Tibial nerve (tissue), 4 donors: ENCODE measurements around the gene F5. TPM values are rescaled to one million over a fixed set of nuclear protein-coding genes. Genes with fewer than 3 reads are reported as not detected.

ENCODE experiments used
- DNase-seq, 2 donors: peaks; one replicate each; pipeline ENCODE4 v3.0.0-alpha.2; 2019; ENCODE audit warnings: low spot score in 2 of 2
- H3K27ac ChIP-seq, 4 donors: fragments of 200-600 bp; sonication (generic) in 3 of 4; one replicate each; pipeline ENCODE4 v1.5.1; 2017 to 2019; ENCODE audit warnings: mild to moderate bottlenecking in 1 of 4
- H3K27me3 ChIP-seq, 2 donors: fragments of 200-600 bp; sonication (generic) in 1 of 2; one replicate each; pipeline versions ENCODE4 v1.5.1 to v1.6.0; 2017 to 2019
- H3K36me3 ChIP-seq, 3 donors: fragments of 200-600 bp; sonication (generic); one replicate each; pipeline ENCODE4 v1.5.1; 2018 to 2019
- H3K4me1 ChIP-seq, 4 donors: fragments of 200-600 bp; sonication (generic) in 3 of 4; one replicate each; pipeline ENCODE4 v1.5.1; 2017 to 2019
- H3K4me3 ChIP-seq, 4 donors: fragments of 200-600 bp; sonication (generic) in 3 of 4; one replicate each; pipeline ENCODE4 v1.5.1; 2017 to 2019; ENCODE audit warnings: mild to moderate bottlenecking in 1 of 4, moderate library complexity in 1 of 4
- H3K9me3 ChIP-seq, 4 donors: fragments of 200-600 bp; sonication (generic) in 3 of 4; one replicate each; pipeline ENCODE4 v1.5.1; 2017 to 2019
- CTCF ChIP-seq, 5 experiments: fragments of 200-600 bp in 3 of 5; fragments of 450-650 bp in 2 of 5; sonication (generic) in 3 of 5; IDR thresholded peaks; one replicate each; pipeline ENCODE4 v1.5.1; 2016 to 2019; ENCODE audit warnings: antibody characterized with exemption in 5 of 5, mild to moderate bottlenecking in 3 of 5, moderate library complexity in 2 of 5
- EP300 ChIP-seq, 2 donors: sonication (generic); formaldehyde crosslinking; IDR thresholded peaks; one replicate each; pipeline ENCODE4 v1.6.1; 2017; ENCODE audit warnings: antibody characterized with exemption in 2 of 2, mild to moderate bottlenecking in 1 of 2
- POLR2A ChIP-seq, 2 donors: fragments of 450-650 bp; IDR thresholded peaks; one replicate each; pipeline ENCODE4 v1.6.1; 2017; ENCODE audit warnings: antibody characterized with exemption in 2 of 2, mild to moderate bottlenecking in 2 of 2, moderate library complexity in 2 of 2
- WGBS, 2 donors: methylation state at CpG; one replicate each; pipeline ENCODE4 v1.1.5; 2018; 5-methylcytosine and 5-hydroxymethylcytosine counted together
- total RNA-seq, 4 donors: library from RNA; depleted of rRNA; stranded (reverse); fragments of >200 nt; gene quantifications; one replicate each; pipeline ENCODE4 v1.1.0, GENCODE V29; 2016

The F5 gene
- total RNA-seq, 4 donors from 2014 or later = 0.42 to 0.98 (median 0.60) TPM; not detected in 1

GRCh38 chr1:169571450-169571849 lies 14.8 kb downstream of the F5 start:
- TF ChIP-seq CTCF (IDR thresholded peaks at IDR 0.05) (no peak), EP300 (IDR thresholded peaks at IDR 0.05) (no peak), POLR2A (IDR thresholded peaks at IDR 0.05) (no peak)
- WGBS, 2 donors = 87 to 91% methylated on average over 3 of the region's 3 CpGs
- no peak overlapping the region for H3K27ac ChIP-seq
- H3K4me1 ChIP-seq = peaks cover 0 to 10% (median 0%) of the 10 kb centered on the region in 4 donors
- no peaks in the 10 kb centered on the region for H3K27me3 ChIP-seq
- no peaks in the 10 kb centered on the region for H3K36me3 ChIP-seq
- H3K4me3 ChIP-seq = no peak overlapping the region
- DNase-seq = no peak
- H3K9me3 ChIP-seq = no peaks in the 10 kb centered on the region

- DNase-seq = no peak
- 68 to 79% methylated on average over 1 of the region's 1 CpG for WGBS, 2 donors
- TF ChIP-seq EP300 (IDR thresholded peaks at IDR 0.05) (no peak), CTCF (IDR thresholded peaks at IDR 0.05) (no peak), POLR2A (IDR thresholded peaks at IDR 0.05) (no peak)
- H3K4me3 ChIP-seq = no peak overlapping the region
- H3K9me3 ChIP-seq = no peaks in the 10 kb centered on the region
- H3K4me1 ChIP-seq = peaks cover 0 to 10% (median 0%) of the 10 kb centered on the region in 4 donors
- H3K36me3 ChIP-seq = no peaks in the 10 kb centered on the region
- H3K27ac ChIP-seq = no peak overlapping the region
- no peaks in the 10 kb centered on the region for H3K27me3 ChIP-seq
Observed at GRCh38 chr1:169570172-169570574, 16.1 kb downstream of the F5 start.

GRCh38 chr1:169568497-169568896 lies 17.8 kb downstream of the F5 start:
- peak overlapping the region in 1 of 4 donors; percentile 26 for H3K27ac ChIP-seq
- 14 to 19% methylated on average over 1 of the region's 1 CpG for WGBS, 2 donors
- peaks cover 0 to 9% (median 0%) of the 10 kb centered on the region in 4 donors for H3K9me3 ChIP-seq

GRCh38 chr1:169565335-169566271 lies 20.7 kb downstream of the F5 start:
- peaks cover 0 to 10% (median 0%) of the 10 kb centered on the region in 4 donors for H3K4me1 ChIP-seq
- no peaks in the 10 kb centered on the region for H3K27me3 ChIP-seq
- DNase-seq = no peak
- H3K9me3 ChIP-seq = peaks cover 0 to 14% (median 0%) of the 10 kb centered on the region in 4 donors
- H3K4me3 ChIP-seq = no peak overlapping the region
- WGBS, 2 donors = 80 to 81% methylated on average over 3 of the region's 3 CpGs
- H3K36me3 ChIP-seq = no peaks in the 10 kb centered on the region
- no peak overlapping the region for H3K27ac ChIP-seq
- TF ChIP-seq EP300 (IDR thresholded peaks at IDR 0.05) (no peak), POLR2A (IDR thresholded peaks at IDR 0.05) (no peak), CTCF (IDR thresholded peaks at IDR 0.05) (no peak)

More at GRCh38 chr1:169568497-169568896, 17.8 kb downstream of the F5 start:
- TF ChIP-seq CTCF (IDR thresholded peaks at IDR 0.05) (no peak), EP300 (IDR thresholded peaks at IDR 0.05) (no peak), POLR2A (IDR thresholded peaks at IDR 0.05) (no peak)
- Histone ChIP-seq H3K4me1 (peaks cover 0 to 10% (median 0%) of the 10 kb centered on the region in 4 donors), H3K36me3 (no peaks in the 10 kb centered on the region), H3K27me3 (no peaks in the 10 kb centered on the region), H3K4me3 (no peak overlapping the region)
- DNase-seq = no peak

GRCh38 chr1:169563650-169564049 lies 22.6 kb downstream of the F5 start:
- DNase-seq = no peak
- no peak overlapping the region for H3K4me3 ChIP-seq
- TF ChIP-seq CTCF (IDR thresholded peaks at IDR 0.05) = no peak
- TF ChIP-seq EP300 (IDR thresholded peaks at IDR 0.05) = no peak
- TF ChIP-seq POLR2A (IDR thresholded peaks at IDR 0.05) = no peak
- no peaks in the 10 kb centered on the region for H3K36me3 ChIP-seq
- peaks cover 0 to 14% (median 0%) of the 10 kb centered on the region in 4 donors for H3K9me3 ChIP-seq
- H3K27ac ChIP-seq = no peak overlapping the region
- H3K4me1 ChIP-seq = peaks cover 0 to under 1% (median 0%) of the 10 kb centered on the region in 4 donors
- H3K27me3 ChIP-seq = no peaks in the 10 kb centered on the region
